Mononuclear cell (primary cell): Measurements from ENCODE around the gene TMEM86B. TPM values are rescaled to one million over a fixed set of nuclear protein-coding genes. Genes with fewer than 3 reads are reported as not detected.

ENCODE experiments used
- H3K27me3 ChIP-seq: 2 replicates; pipeline ENCODE4 v1.6.0; 2011; ENCODE audit warnings: low read length, control low read depth; ENCODE audit not compliant: insufficient read depth
- H3K4me1 ChIP-seq: 2 replicates; pipeline ENCODE4 v1.5.1; 2011; ENCODE audit warnings: mild to moderate bottlenecking, low read length, control low read depth; ENCODE audit not compliant: insufficient read depth
- H3K4me3 ChIP-seq: 2 replicates; pipeline ENCODE4 v1.5.1; 2011; ENCODE audit warnings: mild to moderate bottlenecking, low read length, moderate library complexity
- H3K9me3 ChIP-seq: 2 replicates; pipeline ENCODE4 v1.5.1; 2011; ENCODE audit warnings: low read depth, mild to moderate bottlenecking, control low read depth, low read length
- total RNA-seq: library from RNA; depleted of rRNA; stranded (reverse); fragments of >200 nt; gene quantifications from one replicate; pipeline ENCODE4 v1.2.3, GENCODE V29; 2012

TMEM86B gene
- total RNA-seq, 1 donor: 2.0 TPM

GRCh38 chr19:55262359-55262758 is 33.8 kb upstream of the TMEM86B start:
- no peak overlapping the region for H3K4me3 ChIP-seq
- peaks cover 14% of the 10 kb centered on the region for H3K4me1 ChIP-seq
- H3K27me3 ChIP-seq: no peaks in the 10 kb centered on the region
- H3K9me3 ChIP-seq: no peaks in the 10 kb centered on the region

DNA sequence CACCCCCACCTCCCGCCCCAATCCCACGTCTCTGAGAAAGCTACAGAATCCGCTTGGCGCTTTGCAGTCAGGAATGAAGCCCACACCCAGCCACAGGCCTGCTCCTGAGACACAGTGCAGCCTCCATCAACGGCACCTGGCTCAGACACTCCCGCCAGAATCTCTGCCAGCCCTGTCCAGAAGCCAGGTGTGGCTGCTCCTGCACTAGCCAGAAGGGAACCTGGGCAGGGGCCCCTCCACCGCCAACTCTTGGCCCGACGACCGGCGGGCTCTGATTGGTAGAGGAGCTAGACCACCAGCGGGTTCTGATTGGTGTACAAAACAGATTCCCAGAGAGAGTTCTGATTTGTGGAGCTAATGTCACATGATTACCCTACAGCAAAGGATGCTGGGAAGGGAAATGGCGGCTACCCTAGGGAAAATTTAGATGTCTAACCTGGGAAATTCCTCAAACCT is 33.1 kb upstream of the TMEM86B start:
- H3K27me3 ChIP-seq: no peaks in the 10 kb centered on the region
- H3K9me3 ChIP-seq: no peaks in the 10 kb centered on the region
- peaks cover 21% of the 10 kb centered on the region for H3K4me1 ChIP-seq
- no peak overlapping the region for H3K4me3 ChIP-seq

- Histone ChIP-seq H3K27me3 (no peaks in the 10 kb centered on the region), H3K4me3 (peak overlapping the region; percentile 89), H3K9me3 (no peaks in the 10 kb centered on the region), H3K4me1 (peaks cover 41% of the 10 kb centered on the region)
These were observed 31.1 kb upstream of the TMEM86B start for GRCh38 chr19:55259540-55260210.

DNA sequence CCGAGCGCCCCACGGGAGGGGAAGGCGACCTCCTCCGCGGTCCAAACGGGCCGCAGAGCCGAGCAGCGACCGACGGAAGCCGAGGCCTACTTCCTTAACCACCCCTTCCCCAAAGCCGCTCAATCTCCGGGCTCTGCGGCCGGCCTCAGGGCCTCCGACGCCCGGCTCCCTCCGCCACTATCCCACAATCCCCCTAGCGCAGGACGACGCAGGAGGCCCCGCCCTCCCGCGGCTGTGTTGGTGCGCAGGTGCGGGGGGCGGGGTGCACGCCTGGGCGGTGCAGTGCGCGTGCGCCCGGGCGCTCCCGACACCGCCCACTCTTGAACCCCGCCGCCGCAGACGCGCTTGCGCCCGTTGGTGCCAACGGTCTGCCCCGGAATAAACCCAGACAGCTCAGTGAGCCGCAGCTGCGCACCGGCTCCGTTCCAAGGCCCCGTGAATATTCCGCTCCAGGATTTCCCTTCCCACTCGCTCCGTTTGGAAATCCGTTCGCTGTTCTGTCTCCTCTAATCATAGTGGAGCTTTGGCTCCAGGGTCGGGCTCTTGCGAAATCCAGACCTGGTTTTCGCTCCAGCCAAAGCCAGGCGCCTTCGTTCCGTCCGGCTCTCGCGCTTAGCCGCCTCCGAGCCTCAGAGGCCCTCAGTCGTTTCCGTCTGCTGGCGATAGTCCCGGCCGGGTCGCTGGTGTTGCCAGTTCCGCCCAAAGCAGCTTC is 30.4 kb upstream of the TMEM86B start, which contains the start of gene PPP6R1:
TSS of gene PPP6R1 (minus strand) at position 190 of the 712 bp plus-strand sequence. CDS start 11,914 bp downstream, outside the sequence.
- Histone ChIP-seq H3K9me3 (no peaks in the 10 kb centered on the region), H3K4me1 (peaks cover 46% of the 10 kb centered on the region), H3K27me3 (no peaks in the 10 kb centered on the region), H3K4me3 (peak within 1 kb of the TSS; percentile 89)

DNA sequence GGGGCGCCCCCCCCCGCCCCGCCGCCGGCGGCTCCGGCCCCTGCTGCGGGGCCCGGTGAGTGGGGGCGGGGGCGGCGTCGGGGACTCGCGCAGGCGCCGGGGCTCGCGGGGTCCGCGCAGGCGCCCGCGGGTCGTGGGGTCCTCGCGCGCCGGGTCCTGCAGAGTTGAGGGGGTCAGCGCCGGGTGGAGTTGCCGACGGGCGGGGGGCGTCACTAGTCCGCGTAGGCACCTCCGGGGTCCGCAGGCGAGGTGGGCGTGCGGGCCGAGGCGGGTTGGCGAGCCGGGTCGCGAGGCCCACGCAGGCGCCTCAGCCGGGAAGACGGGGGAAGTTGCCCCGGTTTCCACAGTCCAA is 29.9 kb upstream of the TMEM86B start:
- H3K27me3 ChIP-seq: no peaks in the 10 kb centered on the region
- H3K4me3 ChIP-seq: peak overlapping the region; percentile 89
- peaks cover 51% of the 10 kb centered on the region for H3K4me1 ChIP-seq
- no peaks in the 10 kb centered on the region for H3K9me3 ChIP-seq

- H3K9me3 ChIP-seq: no peaks in the 10 kb centered on the region
- H3K4me3 ChIP-seq: peak overlapping the region; percentile 89
- H3K4me1 ChIP-seq: peaks cover 58% of the 10 kb centered on the region
- no peaks in the 10 kb centered on the region for H3K27me3 ChIP-seq
These were observed 29.2 kb upstream of the TMEM86B start for GRCh38 chr19:55257461-55258420.

DNA sequence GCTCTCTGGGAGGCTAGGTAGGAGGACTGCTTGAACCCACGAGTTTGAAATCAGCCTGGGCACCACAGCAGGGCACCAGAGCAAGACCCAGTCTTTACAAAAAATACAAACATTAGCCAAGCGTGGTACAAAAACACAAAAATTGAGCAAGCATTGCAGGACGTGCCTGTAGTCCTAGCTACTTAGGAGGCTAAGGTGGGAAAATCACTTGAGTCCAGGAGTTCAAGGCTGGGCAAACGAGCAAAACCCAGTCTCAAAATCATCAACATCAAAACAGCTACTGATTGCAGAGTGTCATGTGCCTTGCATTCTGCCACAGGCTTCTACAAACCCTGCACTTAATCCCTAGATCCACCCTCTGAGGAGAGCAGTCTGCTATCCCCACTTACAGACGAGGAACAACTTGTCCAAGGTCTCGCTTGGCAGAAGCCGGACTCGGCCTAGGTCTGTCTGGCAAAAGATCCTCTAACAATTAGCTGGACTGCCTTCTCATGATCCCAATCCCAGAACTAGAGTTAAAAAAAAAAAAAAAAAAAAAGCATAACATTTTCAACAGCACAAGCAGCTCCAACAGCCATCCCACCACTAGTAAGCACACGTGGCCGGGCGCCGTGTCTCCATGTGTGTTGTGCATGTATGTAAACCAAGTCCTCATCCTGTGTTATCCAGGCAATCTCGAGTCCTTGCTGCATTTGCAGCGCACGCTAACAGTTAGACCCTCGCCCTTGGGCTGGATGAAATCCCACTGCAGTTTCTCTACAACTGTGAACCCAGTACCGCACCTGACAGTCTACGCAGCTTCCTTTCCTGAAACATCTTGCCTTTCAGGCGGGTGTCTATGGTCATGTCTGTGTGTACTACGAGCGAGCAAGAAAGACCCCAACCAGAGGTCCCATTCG is 28.2 kb upstream of the TMEM86B start:
- Histone ChIP-seq H3K4me1 (peaks cover 67% of the 10 kb centered on the region), H3K27me3 (no peaks in the 10 kb centered on the region), H3K9me3 (no peaks in the 10 kb centered on the region), H3K4me3 (peak overlapping the region; percentile 89)

- peaks cover 77% of the 10 kb centered on the region for H3K4me1 ChIP-seq
- no peaks in the 10 kb centered on the region for H3K9me3 ChIP-seq
- H3K27me3 ChIP-seq: no peaks in the 10 kb centered on the region
- H3K4me3 ChIP-seq: peak overlapping the region; percentile 54
These were observed 27.3 kb upstream of the TMEM86B start for GRCh38 chr19:55255618-55256423.

DNA sequence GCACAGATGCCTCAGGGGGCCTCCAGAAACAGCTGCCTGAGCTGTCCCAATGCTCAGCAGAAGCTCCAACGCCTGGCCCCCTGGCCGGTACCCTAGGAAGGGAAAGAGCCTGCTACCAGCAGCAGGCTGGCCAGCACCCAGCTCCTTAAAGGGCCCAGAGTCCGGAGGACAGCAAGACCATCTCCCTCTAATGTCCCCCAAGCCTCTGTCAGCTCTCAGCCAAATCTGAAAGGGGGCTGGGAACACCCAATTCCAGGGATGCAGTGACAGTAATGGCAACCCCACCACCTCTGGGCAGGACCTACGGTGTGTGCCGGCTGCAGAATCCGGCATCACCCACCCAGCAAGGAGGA is 26.0 kb upstream of the TMEM86B start:
- no peaks in the 10 kb centered on the region for H3K9me3 ChIP-seq
- no peaks in the 10 kb centered on the region for H3K27me3 ChIP-seq
- H3K4me1 ChIP-seq: peaks cover 82% of the 10 kb centered on the region
- H3K4me3 ChIP-seq: peak overlapping the region; percentile 54

DNA sequence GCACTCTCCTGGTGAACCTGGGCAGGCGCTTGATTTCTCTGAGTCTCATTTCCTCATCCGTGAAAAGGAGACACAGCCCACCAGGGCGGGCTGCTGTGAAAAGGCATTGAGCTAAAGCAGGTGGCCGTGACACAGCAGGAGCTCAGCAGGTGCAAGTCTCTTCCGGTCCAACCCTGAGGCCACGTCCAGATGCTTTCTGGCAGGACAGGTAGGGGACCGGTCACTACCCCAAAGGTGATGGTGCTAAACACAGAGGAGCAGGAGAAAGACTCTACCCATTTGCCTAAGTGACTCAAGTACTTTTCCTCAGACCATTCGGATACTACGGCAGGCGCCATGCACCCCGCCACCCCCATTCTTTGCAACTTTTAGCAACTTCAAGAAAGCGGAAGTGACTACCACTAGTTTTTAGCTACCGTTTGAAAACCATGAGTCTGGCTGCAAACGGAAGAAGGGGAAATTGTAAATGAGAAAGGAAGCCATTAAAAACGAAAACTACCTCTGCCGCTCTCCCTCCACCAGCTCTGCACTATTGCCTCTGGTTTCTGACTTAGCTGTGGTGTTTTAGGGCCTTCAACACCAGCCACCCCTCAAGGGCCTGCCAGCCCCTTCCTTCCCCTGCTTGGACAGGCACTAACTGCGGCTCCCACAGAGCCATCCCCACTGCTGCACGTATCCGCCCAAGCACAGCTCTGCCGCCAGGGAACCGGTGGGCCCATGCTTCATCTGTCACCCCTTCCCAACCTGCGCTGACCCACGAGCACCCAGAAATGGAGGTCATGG is 25.5 kb upstream of the TMEM86B start:
- Histone ChIP-seq H3K27me3 (no peaks in the 10 kb centered on the region), H3K4me1 (peaks cover 84% of the 10 kb centered on the region), H3K9me3 (no peaks in the 10 kb centered on the region), H3K4me3 (peak overlapping the region; percentile 54)

DNA sequence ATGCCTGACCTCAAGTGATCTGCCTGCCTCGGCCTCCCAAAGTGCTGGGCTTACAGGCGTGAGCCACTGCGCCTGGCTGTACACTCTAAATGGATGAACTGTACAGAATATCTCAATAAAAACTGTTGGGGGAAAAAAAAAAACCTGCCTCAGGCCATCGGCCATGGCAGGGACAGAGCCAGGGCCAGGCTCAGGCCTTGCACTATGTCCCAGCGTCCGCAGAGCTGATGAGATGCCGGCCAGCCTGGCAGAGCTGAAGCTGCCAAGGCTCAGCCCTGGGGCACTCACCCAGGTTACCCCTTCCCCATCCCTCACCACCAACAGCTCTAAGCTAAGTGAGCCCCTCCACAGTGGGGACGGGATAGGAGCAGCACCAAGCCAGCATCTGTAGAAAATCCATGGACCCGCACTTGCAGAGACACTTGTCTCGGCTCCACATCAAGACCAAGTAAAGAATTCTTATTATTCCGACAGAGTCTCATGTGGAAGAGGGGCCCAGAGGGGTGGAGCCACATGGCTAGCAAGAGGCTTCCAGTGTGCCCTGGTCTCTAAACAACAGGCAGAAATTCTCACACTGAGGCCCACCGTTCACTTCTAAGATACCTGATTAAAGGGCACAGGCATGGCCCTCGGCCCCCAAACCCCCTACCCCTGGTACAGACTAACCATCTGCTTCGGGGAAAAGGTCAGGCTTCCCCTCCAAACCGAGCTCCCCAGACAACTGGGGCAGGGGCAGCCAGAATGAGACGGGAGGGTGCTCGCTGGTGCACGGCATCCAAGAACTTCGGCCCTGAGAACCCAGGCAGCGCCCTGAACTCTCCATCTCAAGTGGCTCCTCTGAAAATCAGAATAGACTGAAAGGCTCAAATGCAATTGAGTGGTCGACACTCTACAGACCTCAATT is 24.4 kb upstream of the TMEM86B start:
- no peaks in the 10 kb centered on the region for H3K27me3 ChIP-seq
- H3K4me1 ChIP-seq: peaks cover 94% of the 10 kb centered on the region
- H3K9me3 ChIP-seq: no peaks in the 10 kb centered on the region
- H3K4me3 ChIP-seq: no peak overlapping the region

DNA sequence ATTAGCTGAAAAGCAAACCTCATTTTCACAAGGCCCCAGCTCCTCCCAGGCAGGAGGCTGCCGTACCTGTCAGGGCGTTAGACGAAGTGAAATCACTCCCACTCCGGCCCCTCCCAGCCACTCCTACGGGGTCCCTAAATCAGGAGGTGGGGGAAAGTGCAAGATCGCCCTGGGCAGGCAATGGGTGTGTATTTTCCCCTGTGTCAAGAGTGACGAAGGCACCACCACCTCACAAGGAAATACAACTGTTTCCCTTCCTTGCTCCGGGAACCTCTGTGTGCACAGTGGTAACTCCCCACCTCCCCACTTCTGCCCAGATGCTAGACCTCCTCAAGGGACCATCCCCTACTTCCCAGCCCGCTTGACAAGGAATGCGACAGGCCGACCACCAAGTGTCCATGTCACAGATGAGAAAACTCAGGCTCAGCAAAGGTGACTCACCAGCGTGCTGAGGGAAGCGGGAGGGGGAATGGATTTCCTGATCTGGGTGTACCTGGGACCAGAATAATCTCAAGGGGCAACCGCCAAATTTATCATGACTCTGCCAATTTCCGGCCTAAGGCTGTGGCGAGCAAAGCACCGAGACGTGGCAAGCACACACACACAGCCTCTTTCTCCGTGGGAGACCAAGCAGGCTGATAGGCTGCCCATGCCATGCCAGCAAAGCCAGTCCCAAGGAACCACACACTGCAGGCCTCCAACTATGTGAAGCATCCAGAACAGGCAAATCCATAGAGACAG is 22.9 kb upstream of the TMEM86B start:
- Histone ChIP-seq H3K9me3 (no peaks in the 10 kb centered on the region), H3K4me1 (peaks cover 90% of the 10 kb centered on the region), H3K4me3 (no peak overlapping the region), H3K27me3 (no peaks in the 10 kb centered on the region)
